K562 (cell line): ENCODE measurements around the gene POLR2L. TPM values are rescaled to one million over a fixed set of nuclear protein-coding genes. Genes with fewer than 3 reads are reported as not detected.

Experiments used
- ARID2 ChIP-seq: fragments of 450-650 bp; IDR thresholded peaks from 2 replicates; pipeline ENCODE4 v1.6.1; 2017; ENCODE audit warnings: antibody characterized with exemption, mild to moderate bottlenecking
- CBX8 ChIP-seq: fragments of 200-600 bp; sonication (generic); IDR thresholded peaks from 2 replicates; pipeline ENCODE4 v1.6.1; 2012; ENCODE audit warnings: borderline replicate concordance, mixed run types, low read depth, mild to moderate bottlenecking, moderate library complexity, mixed read lengths, low read length, control low read depth, inconsistent platforms; ENCODE audit not compliant: poor library complexity, severe bottlenecking; ENCODE audit errors: extremely low read depth
- CREB1 ChIP-seq, 2 experiments: sonication (generic) in 1 of 2; formaldehyde crosslinking in 1 of 2; IDR thresholded peaks; 2 replicates each; pipeline versions ENCODE4 v1.6.1 to v1.8.0; 2012 to 2022; ENCODE audit warnings: inconsistent platforms in 1 of 2, mild to moderate bottlenecking in 1 of 2, missing genetic modification reagents in 1 of 2, moderate library complexity in 1 of 2
- DACH1 ChIP-seq: fragments of 450-650 bp; IDR thresholded peaks from 2 replicates; pipeline ENCODE4 v1.6.1; 2018; ENCODE audit not compliant: partially characterized antibody
- KLF13 ChIP-seq: fragments of 450-650 bp; IDR thresholded peaks from 2 replicates; pipeline ENCODE4 v1.6.1; 2016; ENCODE audit warnings: missing genetic modification characterization, low read depth, mild to moderate bottlenecking, missing compliant biosample characterization, moderate library complexity, borderline replicate concordance
- NFE2L1 ChIP-seq: fragments of 450-650 bp; IDR thresholded peaks from 2 replicates; pipeline ENCODE4 v1.6.1; 2016; ENCODE audit warnings: missing genetic modification characterization, low read depth, mild to moderate bottlenecking, missing compliant biosample characterization, moderate library complexity, borderline replicate concordance
- RBFOX2 ChIP-seq: fragments of 200-400 bp; formaldehyde crosslinking; IDR thresholded peaks from 2 replicates; pipeline ENCODE4 v1.6.1; 2017; ENCODE audit warnings: low read depth, mild to moderate bottlenecking, low read length, moderate library complexity
- SAP30 ChIP-seq: fragments of 200-600 bp; sonication (generic); IDR thresholded peaks from 2 replicates; pipeline ENCODE4 v1.6.1; 2012; ENCODE audit warnings: borderline replicate concordance, low read depth, mild to moderate bottlenecking, moderate library complexity, low read length, control low read depth, inconsistent platforms; ENCODE audit not compliant: insufficient read depth, poor library complexity, severe bottlenecking
- SIN3A ChIP-seq, 2 experiments: fragments of 150-350 bp in 1 of 2; IDR thresholded peaks; 2 replicates each; pipeline ENCODE4 v1.6.1; 2011 to 2016; ENCODE audit warnings: borderline replicate concordance in 2 of 2, low read depth in 2 of 2, low read length in 2 of 2, mild to moderate bottlenecking in 2 of 2, moderate library complexity in 2 of 2; ENCODE audit not compliant: control insufficient read depth in 1 of 2
- SUPT5H ChIP-seq: fragments of 450-650 bp; IDR thresholded peaks from 2 replicates; pipeline ENCODE4 v1.6.1; 2016
- TBL1XR1 ChIP-seq, 2 experiments: IDR thresholded peaks; 2 replicates each; pipeline ENCODE4 v1.6.1; 2012; ENCODE audit warnings: improper control_type of control experiment in 2 of 2, low read length in 2 of 2, mild to moderate bottlenecking in 1 of 2
- ZFX ChIP-seq: sonication (generic); formaldehyde crosslinking; IDR thresholded peaks from 2 replicates; pipeline ENCODE4 v1.8.0; 2022; ENCODE audit warnings: mild to moderate bottlenecking, missing genetic modification reagents, moderate library complexity
- ZNF197 ChIP-seq: fragments of 200-800 bp; sonication (Bioruptor generic); IDR thresholded peaks from 2 replicates; pipeline ENCODE4 v1.6.1; 2016; ENCODE audit warnings: low read depth, missing genetic modification characterization, missing compliant biosample characterization
- ZNF785 ChIP-seq: fragments of 250-450 bp; sonication (Bioruptor Pico); IDR thresholded peaks from 2 replicates; pipeline ENCODE4 v1.4.0; 2020; ENCODE audit warnings: mild to moderate bottlenecking
- polyA plus RNA-seq, 8 experiments: library from polyadenylated mRNA; depleted of rRNA in 4 of 8; stranded (reverse) in 5 of 8; unstranded in 3 of 8; fragments of >200 nt; fragmentation: Nextera tagmentation in 2 of 8; fragmentation: Illumina TruSeq in 1 of 8; extraction: Ambion mirVana in 2 of 8; extraction: Trizol in 1 of 8; gene quantifications; 2 replicates each; pipeline versions ENCODE4 v1.2.1 to v1.2.3, GENCODE V29; 2011 to 2014; ENCODE audit warnings: inconsistent platforms in 1 of 8, missing spikeins in 1 of 8
- total RNA-seq, 7 experiments: library from RNA; depleted of rRNA in 6 of 7; stranded (reverse); fragments of >200 nt in 6 of 7; fragmentation: Illumina TruSeq in 2 of 7; extraction: Trizol in 2 of 7; gene quantifications; 2 replicates each; pipeline versions ENCODE4 v1.2.1 to v1.2.3, GENCODE V29; 2011 to 2021; ENCODE audit warnings: low replicate concordance in 1 of 7
- TF ChIP-seq, protein P1 (sequence below), 2 experiments: fragments of 250-450 bp in 1 of 2; fragments of 450-650 bp in 1 of 2; sonication (Bioruptor Pico) in 1 of 2; IDR thresholded peaks; 2 replicates each; pipeline versions ENCODE4 v1.6.1 to v1.8.0; 2016 to 2021; ENCODE audit warnings: mild to moderate bottlenecking in 2 of 2, moderate library complexity in 2 of 2, missing compliant biosample characterization in 1 of 2, missing genetic modification characterization in 1 of 2
- TF ChIP-seq, protein P2 (sequence below): sonication (generic); formaldehyde crosslinking; IDR thresholded peaks from 2 replicates; pipeline ENCODE4 v1.8.0; 2022; ENCODE audit warnings: mild to moderate bottlenecking, missing genetic modification reagents
- TF ChIP-seq, protein P3 (sequence below): sonication (generic); IDR thresholded peaks from 2 replicates; pipeline ENCODE4 v1.6.1; 2016

POLR2L gene
- total and polyA plus RNA-seq, 9 of the 15 experiments (the other 6 are each of a cell fraction or from before 2014, with no cell fraction given): 38.3 to 688 (median 108) TPM

DNA sequence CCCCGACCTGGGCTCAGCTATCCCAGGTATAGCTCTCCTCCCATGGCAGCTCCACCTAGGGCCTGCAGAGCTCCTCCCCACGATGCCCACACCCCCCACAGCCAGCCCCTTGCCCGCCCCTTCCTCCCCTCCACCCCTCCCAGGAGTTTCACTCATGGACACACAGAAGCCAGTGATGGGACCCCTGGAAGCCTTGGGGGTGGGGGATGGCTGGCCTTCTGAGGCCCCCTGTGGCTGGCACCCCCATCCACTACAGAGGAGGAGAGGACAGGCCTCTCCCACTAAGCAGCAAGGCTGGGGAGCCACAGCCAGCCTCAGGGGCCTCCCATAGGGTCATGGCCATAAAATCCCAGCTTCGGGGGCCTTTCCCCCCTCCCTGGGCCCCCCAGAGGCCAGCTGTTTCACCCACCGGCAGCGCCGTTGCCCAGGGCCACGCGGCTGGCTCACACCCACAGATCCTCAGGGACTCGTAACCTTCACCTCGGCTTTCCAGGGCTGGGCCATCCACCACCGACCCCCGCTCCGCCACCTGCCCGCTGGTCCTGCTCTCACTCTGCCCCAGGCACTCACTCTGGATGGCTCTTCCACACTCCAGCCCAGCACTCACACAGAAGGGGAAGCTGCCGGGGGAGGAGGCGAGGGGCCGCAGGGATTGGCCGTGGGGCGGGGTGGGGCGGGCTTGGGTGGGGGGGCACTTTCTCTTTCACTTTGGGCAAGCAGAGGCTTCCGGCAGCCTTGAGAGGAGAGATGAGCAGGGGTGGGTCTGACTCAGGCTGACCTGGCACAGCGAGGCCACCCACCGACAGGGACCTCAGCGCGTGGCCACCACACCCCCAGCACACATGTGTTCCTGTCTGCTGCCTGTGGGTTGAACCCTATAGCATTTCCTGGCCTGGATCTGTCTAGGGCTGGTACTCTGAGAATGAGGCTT is 46.4 kb downstream of the POLR2L start (continued):
- TF ChIP-seq CREB1 (IDR thresholded peaks at IDR 0.05) (no peak), CREB1 (CRISPR knock-in tag; IDR thresholded peaks at IDR 0.05) (no peak), ZFX (CRISPR knock-in tag) (0 out of 2 replicates have a peak, but pooled peaks have one; percentile 1), SUPT5H (peak; percentile 44; the same call in 1 of the 2 replicates), ZNF785 (no peak), NFE2L1 (tag) (no peak), KLF13 (0 out of 2 replicates have a peak, but pooled peaks have one; percentile 27), RBFOX2 (peak; percentile 44; the same call in 1 of the 2 replicates), CBX8 (no peak), SAP30 (peak; percentile 86), ARID2 (no peak), ZNF197 (CRISPR knock-in tag) (no peak), TBL1XR1 (IDR thresholded peaks at IDR 0.05; ENCODE audit: low read length in 2 of 2) (no peak), SIN3A (IDR thresholded peaks at IDR 0.05; ENCODE audit: borderline replicate concordance in 2 of 2, control insufficient read depth in 1 of 2, low read depth in 2 of 2, low read length in 2 of 2) (peak in 1 of 2 experiments; percentile 79; a peak in 2 of 4 replicates), DACH1 (peak; percentile 23)
- TF ChIP-seq, protein P1, sequence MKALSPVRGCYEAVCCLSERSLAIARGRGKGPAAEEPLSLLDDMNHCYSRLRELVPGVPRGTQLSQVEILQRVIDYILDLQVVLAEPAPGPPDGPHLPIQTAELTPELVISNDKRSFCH (CRISPR knock-in tag; IDR thresholded peaks at IDR 0.05): no peak
- TF ChIP-seq, protein P1 (tag; IDR thresholded peaks at IDR 0.05): no peak
- TF ChIP-seq, protein P2, sequence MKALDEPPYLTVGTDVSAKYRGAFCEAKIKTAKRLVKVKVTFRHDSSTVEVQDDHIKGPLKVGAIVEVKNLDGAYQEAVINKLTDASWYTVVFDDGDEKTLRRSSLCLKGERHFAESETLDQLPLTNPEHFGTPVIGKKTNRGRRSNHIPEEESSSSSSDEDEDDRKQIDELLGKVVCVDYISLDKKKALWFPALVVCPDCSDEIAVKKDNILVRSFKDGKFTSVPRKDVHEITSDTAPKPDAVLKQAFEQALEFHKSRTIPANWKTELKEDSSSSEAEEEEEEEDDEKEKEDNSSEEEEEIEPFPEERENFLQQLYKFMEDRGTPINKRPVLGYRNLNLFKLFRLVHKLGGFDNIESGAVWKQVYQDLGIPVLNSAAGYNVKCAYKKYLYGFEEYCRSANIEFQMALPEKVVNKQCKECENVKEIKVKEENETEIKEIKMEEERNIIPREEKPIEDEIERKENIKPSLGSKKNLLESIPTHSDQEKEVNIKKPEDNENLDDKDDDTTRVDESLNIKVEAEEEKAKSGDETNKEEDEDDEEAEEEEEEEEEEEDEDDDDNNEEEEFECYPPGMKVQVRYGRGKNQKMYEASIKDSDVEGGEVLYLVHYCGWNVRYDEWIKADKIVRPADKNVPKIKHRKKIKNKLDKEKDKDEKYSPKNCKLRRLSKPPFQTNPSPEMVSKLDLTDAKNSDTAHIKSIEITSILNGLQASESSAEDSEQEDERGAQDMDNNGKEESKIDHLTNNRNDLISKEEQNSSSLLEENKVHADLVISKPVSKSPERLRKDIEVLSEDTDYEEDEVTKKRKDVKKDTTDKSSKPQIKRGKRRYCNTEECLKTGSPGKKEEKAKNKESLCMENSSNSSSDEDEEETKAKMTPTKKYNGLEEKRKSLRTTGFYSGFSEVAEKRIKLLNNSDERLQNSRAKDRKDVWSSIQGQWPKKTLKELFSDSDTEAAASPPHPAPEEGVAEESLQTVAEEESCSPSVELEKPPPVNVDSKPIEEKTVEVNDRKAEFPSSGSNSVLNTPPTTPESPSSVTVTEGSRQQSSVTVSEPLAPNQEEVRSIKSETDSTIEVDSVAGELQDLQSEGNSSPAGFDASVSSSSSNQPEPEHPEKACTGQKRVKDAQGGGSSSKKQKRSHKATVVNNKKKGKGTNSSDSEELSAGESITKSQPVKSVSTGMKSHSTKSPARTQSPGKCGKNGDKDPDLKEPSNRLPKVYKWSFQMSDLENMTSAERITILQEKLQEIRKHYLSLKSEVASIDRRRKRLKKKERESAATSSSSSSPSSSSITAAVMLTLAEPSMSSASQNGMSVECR (CRISPR knock-in tag): 0 out of 2 replicates have a peak, but pooled peaks have one; percentile 47
- TF ChIP-seq, protein P3, sequence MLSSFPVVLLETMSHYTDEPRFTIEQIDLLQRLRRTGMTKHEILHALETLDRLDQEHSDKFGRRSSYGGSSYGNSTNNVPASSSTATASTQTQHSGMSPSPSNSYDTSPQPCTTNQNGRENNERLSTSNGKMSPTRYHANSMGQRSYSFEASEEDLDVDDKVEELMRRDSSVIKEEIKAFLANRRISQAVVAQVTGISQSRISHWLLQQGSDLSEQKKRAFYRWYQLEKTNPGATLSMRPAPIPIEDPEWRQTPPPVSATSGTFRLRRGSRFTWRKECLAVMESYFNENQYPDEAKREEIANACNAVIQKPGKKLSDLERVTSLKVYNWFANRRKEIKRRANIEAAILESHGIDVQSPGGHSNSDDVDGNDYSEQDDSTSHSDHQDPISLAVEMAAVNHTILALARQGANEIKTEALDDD: no peak
